ACC112 (cell line): ENCODE results near the gene USH1C.

ENCODE experiments used
- H2AFZ ChIP-seq: fragments of 200-600 bp; sonication (generic); one replicate; pipeline ENCODE4 v1.6.0; 2017; ENCODE audit warnings: antibody characterized with exemption, low read length; ENCODE audit not compliant: unreplicated experiment
- H3K27ac ChIP-seq: fragments of 200-600 bp; sonication (generic); 2 replicates; pipeline ENCODE4 v1.5.1; 2014; ENCODE audit warnings: low read depth, mild to moderate bottlenecking, antibody characterized with exemption, low read length, moderate library complexity
- H3K27me3 ChIP-seq: fragments of 200-600 bp; sonication (generic); 2 replicates; pipeline ENCODE4 v1.6.1; 2014; ENCODE audit warnings: mild to moderate bottlenecking, antibody characterized with exemption, low read length, moderate library complexity, mixed read lengths; ENCODE audit not compliant: insufficient read depth
- H3K36me3 ChIP-seq: fragments of 200-600 bp; sonication (generic); 2 replicates; pipeline ENCODE4 v1.6.1; 2016; ENCODE audit warnings: mild to moderate bottlenecking, antibody characterized with exemption, low read length, moderate library complexity, mixed read lengths; ENCODE audit not compliant: insufficient read depth
- H3K4me1 ChIP-seq: fragments of 200-600 bp; sonication (generic); one replicate; pipeline ENCODE4 v1.6.1; 2016; ENCODE audit warnings: low read length, mixed read lengths; ENCODE audit not compliant: insufficient read depth, unreplicated experiment, control insufficient read depth
- H3K4me3 ChIP-seq: fragments of 200-600 bp; sonication (generic); 2 replicates; pipeline ENCODE4 v1.5.1; 2014; ENCODE audit warnings: mild to moderate bottlenecking, low read depth, low read length
- H3K79me2 ChIP-seq: fragments of 200-600 bp; sonication (generic); one replicate; pipeline ENCODE4 v1.6.0; 2016; ENCODE audit warnings: low read length; ENCODE audit not compliant: control insufficient read depth, unreplicated experiment, insufficient read depth

The USH1C gene

GRCh38 chr11:17558025-17558780 is 14.0 kb upstream of the USH1C start:
- no peak overlapping the region for H3K4me3 ChIP-seq
- no peak overlapping the region for H2AFZ ChIP-seq
- H3K4me1 ChIP-seq = no peaks in the 10 kb centered on the region
- H3K27me3 ChIP-seq = peaks cover 78% of the 10 kb centered on the region
- no peaks in the 10 kb centered on the region for H3K36me3 ChIP-seq
- no peaks in the 10 kb centered on the region for H3K79me2 ChIP-seq
- H3K27ac ChIP-seq = no peak overlapping the region

GRCh38 chr11:17556999-17557398 is 12.8 kb upstream of the USH1C start:
- H3K36me3 ChIP-seq = no peaks in the 10 kb centered on the region
- H3K79me2 ChIP-seq = no peaks in the 10 kb centered on the region
- no peak overlapping the region for H3K4me3 ChIP-seq
- H2AFZ ChIP-seq = no peak overlapping the region
- H3K27ac ChIP-seq = no peak overlapping the region
- no peaks in the 10 kb centered on the region for H3K4me1 ChIP-seq
- H3K27me3 ChIP-seq = peaks cover 79% of the 10 kb centered on the region

GRCh38 chr11:17554487-17554886 is 10.3 kb upstream of the USH1C start:
- Histone ChIP-seq H3K36me3 (no peaks in the 10 kb centered on the region), H2AFZ (no peak overlapping the region), H3K79me2 (no peaks in the 10 kb centered on the region), H3K4me1 (no peaks in the 10 kb centered on the region), H3K4me3 (no peak overlapping the region), H3K27ac (no peak overlapping the region), H3K27me3 (peaks cover 66% of the 10 kb centered on the region)

GRCh38 chr11:17553249-17553546 is 9.0 kb upstream of the USH1C start:
- H3K4me3 ChIP-seq = no peak overlapping the region
- H2AFZ ChIP-seq = no peak overlapping the region
- no peaks in the 10 kb centered on the region for H3K79me2 ChIP-seq
- H3K4me1 ChIP-seq = no peaks in the 10 kb centered on the region
- H3K36me3 ChIP-seq = no peaks in the 10 kb centered on the region
- no peak overlapping the region for H3K27ac ChIP-seq
- H3K27me3 ChIP-seq = peaks cover 66% of the 10 kb centered on the region

GRCh38 chr11:17552392-17553248 is 8.4 kb upstream of the USH1C start:
- Histone ChIP-seq H3K27me3 (peaks cover 66% of the 10 kb centered on the region), H3K79me2 (no peaks in the 10 kb centered on the region)

GRCh38 chr11:17552041-17552355 is 7.8 kb upstream of the USH1C start:
- Histone ChIP-seq H3K36me3 (no peaks in the 10 kb centered on the region), H3K4me3 (no peak overlapping the region), H2AFZ (no peak overlapping the region), H3K79me2 (no peaks in the 10 kb centered on the region), H3K27me3 (peaks cover 66% of the 10 kb centered on the region), H3K4me1 (peaks cover 4% of the 10 kb centered on the region), H3K27ac (no peak overlapping the region)

More at GRCh38 chr11:17552392-17553248, 8.4 kb upstream of the USH1C start:
- Histone ChIP-seq H3K27ac (no peak overlapping the region), H3K4me1 (no peaks in the 10 kb centered on the region), H2AFZ (no peak overlapping the region), H3K36me3 (no peaks in the 10 kb centered on the region), H3K4me3 (no peak overlapping the region)

GRCh38 chr11:17551347-17552040 is 7.3 kb upstream of the USH1C start:
- Histone ChIP-seq H3K27ac (no peak overlapping the region), H3K4me1 (peaks cover 4% of the 10 kb centered on the region), H3K79me2 (no peaks in the 10 kb centered on the region), H3K36me3 (no peaks in the 10 kb centered on the region), H3K27me3 (peaks cover 66% of the 10 kb centered on the region), H3K4me3 (no peak overlapping the region), H2AFZ (no peak overlapping the region)

GRCh38 chr11:17550450-17551346 is 6.5 kb upstream of the USH1C start:
- H3K36me3 ChIP-seq = no peaks in the 10 kb centered on the region

GRCh38 chr11:17548444-17548843 is 4.2 kb upstream of the USH1C start:
- Histone ChIP-seq H3K27me3 (peaks cover 63% of the 10 kb centered on the region), H3K36me3 (no peaks in the 10 kb centered on the region), H3K4me3 (no peak overlapping the region), H3K27ac (no peak overlapping the region), H3K4me1 (peaks cover 4% of the 10 kb centered on the region), H3K79me2 (no peaks in the 10 kb centered on the region), H2AFZ (no peak overlapping the region)

More at GRCh38 chr11:17550450-17551346, 6.5 kb upstream of the USH1C start:
- Histone ChIP-seq H3K79me2 (no peaks in the 10 kb centered on the region), H3K4me3 (no peak overlapping the region), H3K4me1 (peaks cover 4% of the 10 kb centered on the region), H2AFZ (no peak overlapping the region), H3K27me3 (peaks cover 66% of the 10 kb centered on the region), H3K27ac (no peak overlapping the region)

GRCh38 chr11:17547932-17548331 is 3.7 kb upstream of the USH1C start:
- Histone ChIP-seq H3K36me3 (no peaks in the 10 kb centered on the region), H3K27me3 (peaks cover 66% of the 10 kb centered on the region), H3K4me3 (no peak overlapping the region), H3K4me1 (peaks cover 4% of the 10 kb centered on the region), H2AFZ (no peak overlapping the region), H3K79me2 (no peaks in the 10 kb centered on the region), H3K27ac (no peak overlapping the region)
